Activated CD8-positive, alpha-beta T cell treated with anti-CD3 and anti-CD28 coated beads for 36 hours (primary cell): ENCODE results near the gene SHISA4. TPM values are rescaled to one million over a fixed set of nuclear protein-coding genes. Genes with fewer than 3 reads are reported as not detected.

Source experiments
- ATAC-seq: fragments of 200-7000 bp; cut with Tn5 transposase; one replicate; pipeline ENCODE4 v1.10.0; 2021; ENCODE audit warnings: mild to moderate bottlenecking, moderate library complexity
- CTCF ChIA-PET: fragments of 350-600 bp; sonication (Branson Sonifier 250); formaldehyde crosslinking; loops from one replicate; lab custom pipeline; 2021; ENCODE audit warnings: antibody characterized with exemption; lab: Charles Lee
- POLR2A ChIA-PET: fragments of 350-600 bp; sonication (Branson Sonifier 250); formaldehyde crosslinking; loops from one replicate; lab custom pipeline; 2021; ENCODE audit warnings: antibody characterized with exemption; lab: Charles Lee
- DNase-seq: peaks from one replicate; pipeline ENCODE4 v3.0.0-alpha.2; 2020
- H3K27ac Mint-ChIP-seq: one replicate; pipeline ENCODE4 v1.8.0; 2021; ENCODE audit warnings: mild to moderate bottlenecking, mixed read lengths
- H3K27me3 Mint-ChIP-seq: one replicate; pipeline ENCODE4 v1.8.0; 2021; ENCODE audit warnings: mixed read lengths
- H3K36me3 Mint-ChIP-seq: one replicate; pipeline ENCODE4 v1.8.0; 2021; ENCODE audit warnings: low read depth, mixed read lengths
- H3K4me1 Mint-ChIP-seq: one replicate; pipeline ENCODE4 v1.8.0; 2021; ENCODE audit warnings: low read depth, mixed read lengths
- H3K4me3 Mint-ChIP-seq: one replicate; pipeline ENCODE4 v1.8.0; 2021; ENCODE audit warnings: mild to moderate bottlenecking, moderate library complexity, mixed read lengths
- H3K9me3 Mint-ChIP-seq: one replicate; pipeline ENCODE4 v1.8.0; 2021; ENCODE audit warnings: mixed read lengths
- intact Hi-C: fragments of 100-400 bp; cut with micrococcal nuclease; formaldehyde crosslinking; loops from one replicate; pipeline ENCODE4 v1.10.0; 2022
- microRNA-seq: library from miRNA; unstranded; fragments of <30 nt; microRNA quantifications from one replicate; pipeline ENCODE4 v1.2.0, GENCODE V29; 2022; ENCODE audit warnings: borderline microRNAs expressed, borderline replicate concordance
- total RNA-seq, 2 experiments: library from RNA; stranded (reverse); gene quantifications; one replicate each; pipeline ENCODE4 v1.2.3, GENCODE V29; 2021
- TF ChIP-seq, protein P1 (sequence below): fragments of 200-600 bp; IDR thresholded peaks from one replicate; pipeline ENCODE4 v1.8.0; 2022; ENCODE audit warnings: antibody characterized with exemption, mild to moderate bottlenecking

Gene SHISA4
- total RNA-seq, 2 experiments from 2014 or later, result 0.47 TPM; not detected in 1

DNA sequence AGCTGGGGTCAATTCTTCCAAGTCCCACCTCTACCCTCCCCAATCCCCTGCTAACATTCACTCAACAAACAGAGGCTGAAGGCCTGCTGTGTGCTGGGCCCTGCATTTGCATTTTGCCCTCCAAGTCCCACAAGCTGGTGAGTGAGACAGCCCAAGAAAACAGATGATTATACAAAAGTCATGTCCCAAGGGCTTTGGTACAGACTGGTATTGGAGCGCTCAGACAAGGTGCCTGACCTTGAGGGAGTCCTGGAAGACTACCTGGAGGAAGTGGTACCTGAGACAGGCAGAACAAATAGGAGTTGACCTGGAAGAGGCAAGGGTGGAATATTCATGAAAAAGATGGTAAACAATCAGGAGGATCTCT is 53.4 kb downstream of the SHISA4 start:
- POLR2A ChIA-PET, result no interaction called here
- no peaks in the 10 kb centered on the region for H3K9me3 Mint-ChIP-seq

More for the DNA sequence above, 53.4 kb downstream of the SHISA4 start:
- CTCF ChIA-PET, result interaction anchor here (4.4 kb wide), 1 partner anchor 46 kb away, joined by 17 read pairs; no protein-coding TSS in a partner anchor
- Mint-ChIP-seq H3K27me3 (peaks cover 44% of the 10 kb centered on the region), H3K4me1 (peaks cover 4% of the 10 kb centered on the region), H3K36me3 (no peaks in the 10 kb centered on the region), H3K27ac (no peak overlapping the region), H3K4me3 (no peak overlapping the region)
- ATAC-seq (no peak), DNase-seq (no peak)
- intact Hi-C loops, result no loop called here
- TF ChIP-seq, protein P1, sequence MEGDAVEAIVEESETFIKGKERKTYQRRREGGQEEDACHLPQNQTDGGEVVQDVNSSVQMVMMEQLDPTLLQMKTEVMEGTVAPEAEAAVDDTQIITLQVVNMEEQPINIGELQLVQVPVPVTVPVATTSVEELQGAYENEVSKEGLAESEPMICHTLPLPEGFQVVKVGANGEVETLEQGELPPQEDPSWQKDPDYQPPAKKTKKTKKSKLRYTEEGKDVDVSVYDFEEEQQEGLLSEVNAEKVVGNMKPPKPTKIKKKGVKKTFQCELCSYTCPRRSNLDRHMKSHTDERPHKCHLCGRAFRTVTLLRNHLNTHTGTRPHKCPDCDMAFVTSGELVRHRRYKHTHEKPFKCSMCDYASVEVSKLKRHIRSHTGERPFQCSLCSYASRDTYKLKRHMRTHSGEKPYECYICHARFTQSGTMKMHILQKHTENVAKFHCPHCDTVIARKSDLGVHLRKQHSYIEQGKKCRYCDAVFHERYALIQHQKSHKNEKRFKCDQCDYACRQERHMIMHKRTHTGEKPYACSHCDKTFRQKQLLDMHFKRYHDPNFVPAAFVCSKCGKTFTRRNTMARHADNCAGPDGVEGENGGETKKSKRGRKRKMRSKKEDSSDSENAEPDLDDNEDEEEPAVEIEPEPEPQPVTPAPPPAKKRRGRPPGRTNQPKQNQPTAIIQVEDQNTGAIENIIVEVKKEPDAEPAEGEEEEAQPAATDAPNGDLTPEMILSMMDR, result no peak

Small RNA genes within 50 kb of the gene (microRNA-seq; reads per million reads assigned to microRNA genes)
- gene MIR6739, result not detected

Other genes starting within 250 kb of the SHISA4 start
- gene IPO9, start 59.7 kb upstream of the SHISA4 start, total RNA-seq, result 10 to 100 TPM; 64.6 to 67.5 TPM
- not detected for gene LMOD1, start 57.6 kb downstream of the SHISA4 start, total RNA-seq
- gene TIMM17A, start 66.6 kb downstream of the SHISA4 start, total RNA-seq, result 10 to 100 TPM; 75.8 to 76.8 TPM
- 10 to 100 TPM; 37.8 to 39.5 TPM for gene RNPEP, start 93.8 kb downstream of the SHISA4 start, total RNA-seq
- gene ELF3, start 121.7 kb downstream of the SHISA4 start, total RNA-seq, result under 1 TPM; 0.25 to 0.27 TPM
- not detected for gene GPR37L1, start 234.0 kb downstream of the SHISA4 start, total RNA-seq